ENCODE data around the gene FGD5.

- TF ChIP-seq CTCF (IDR thresholded peaks at IDR 0.05) = no peak
- TF ChIP-seq EZH2 (IDR thresholded peaks at IDR 0.05; ENCODE audit: borderline replicate concordance, insufficient read depth, low read depth, low read length, poor library complexity, severe bottlenecking) = no peak
Measured at GRCh38 chr3:14852058-14852594, 33.4 kb downstream of the FGD5 start.
